ENCODE measurements around the gene SNTG2.

- no peak for TF ChIP-seq CTCF (IDR thresholded peaks at IDR 0.05)
- no peak for TF ChIP-seq POLR2A (IDR thresholded peaks at IDR 0.05)
These were observed 148.8 kb downstream of the SNTG2 start for GRCh38 chr2:1099418-1099817.

All from tibial nerve (tissue), 3 donors.